SU-DHL-6 (cell line): Measurements from ENCODE around the gene NMNAT2.

Experiments
- CTCF ChIP-seq: fragments of 200-600 bp; sonication (generic); IDR thresholded peaks from one replicate; pipeline ENCODE4 v1.5.1; 2017; ENCODE audit warnings: antibody characterized with exemption, mild to moderate bottlenecking, low read length, moderate library complexity; ENCODE audit not compliant: insufficient read depth, poor library complexity, severe bottlenecking
- EZH2phosphoT487 ChIP-seq: fragments of 200-600 bp; sonication (generic), shearing (Covaris generic); conservative IDR thresholded peaks from 2 replicates; pipeline ENCODE4 v1.6.1; 2018; ENCODE audit warnings: mild to moderate bottlenecking, antibody characterized with exemption, low read length, moderate library complexity, mixed read lengths

DNA sequence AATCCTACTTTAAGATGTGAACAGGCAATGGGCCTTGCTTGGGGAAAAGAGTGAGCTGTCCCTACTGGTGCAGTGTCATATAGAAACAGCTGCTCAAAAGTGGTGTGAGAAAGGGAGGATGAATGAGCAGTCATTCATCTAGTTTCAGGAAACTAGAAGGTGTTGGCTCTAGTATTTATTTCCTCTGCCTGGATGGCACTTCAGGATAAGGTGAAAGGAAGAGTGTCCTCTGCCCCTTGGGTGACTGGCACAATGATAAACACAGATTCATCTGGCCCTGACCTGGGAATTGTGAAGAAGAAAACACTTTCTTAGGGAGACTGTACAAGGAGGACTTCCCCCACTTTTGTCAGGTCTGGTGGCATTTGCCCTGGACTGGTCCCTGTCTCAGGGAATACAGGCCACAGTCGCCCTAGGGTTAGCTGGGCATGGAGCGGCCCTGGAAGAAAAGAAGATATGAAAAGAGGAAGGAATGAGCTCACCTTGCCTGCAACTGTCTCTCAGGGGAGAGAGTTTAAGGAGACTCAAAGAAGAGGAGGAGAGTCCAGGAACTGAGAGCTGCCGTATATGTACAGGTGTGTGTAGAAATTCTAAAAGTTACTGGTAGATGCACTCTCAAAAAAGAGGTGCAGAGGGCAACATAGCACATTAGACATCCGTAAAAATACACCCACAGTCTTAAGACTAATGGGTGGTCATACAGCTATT, 13.8 kb upstream of the NMNAT2 start:
- TF ChIP-seq CTCF (no peak), EZH2phosphoT487 (no peak)
